ENCODE results near the gene CSNK2B.
A peak's percentile ranks its signal among the peaks of the same experiment; 100 is the strongest.

The CSNK2B gene

GRCh38 chr6:31666337-31666965 lies 571 bp downstream of the CSNK2B start:
- in situ Hi-C loops (cut with HindIII; ENCODE audit: low pct_ligation_motif_present, low sequenced_read_pairs), result no loop called here

GRCh38 chr6:31669676-31670075 lies 3.8 kb downstream of the CSNK2B start, which contains the start of gene LY6G5B:
Gene LY6G5B (plus strand): TSS chr6:31669976. CDS start chr6:31670951, 975 bp downstream.
- Histone ChIP-seq H3K36me3 (replicated peaks) (peaks cover 72% of the 10 kb centered on the region), H3K27me3 (replicated peaks) (no peaks in the 10 kb centered on the region), H3K27ac (no peak within 1 kb of the TSS), H3K4me3 (ENCODE audit: low read depth, low read length) (no peak within 1 kb of the TSS)
- TF ChIP-seq CTCF (IDR thresholded peaks at IDR 0.05; ENCODE audit: low read depth, low read length, missing control alignments), result no peak
- in situ Hi-C loops (cut with HindIII; ENCODE audit: low pct_ligation_motif_present, low sequenced_read_pairs), result no loop called here
- no peak for DNase-seq

More at GRCh38 chr6:31666337-31666965, 571 bp downstream of the CSNK2B start:
- H3K36me3 ChIP-seq (replicated peaks), result peaks cover 58% of the 10 kb centered on the region
- TF ChIP-seq CTCF (IDR thresholded peaks at IDR 0.05; ENCODE audit: low read depth, low read length, missing control alignments), result no peak
- no peak for DNase-seq
- H3K27ac ChIP-seq, result peak overlapping the region; percentile 72
- H3K4me3 ChIP-seq (ENCODE audit: low read depth, low read length), result peak overlapping the region; percentile 77
- no peaks in the 10 kb centered on the region for H3K27me3 ChIP-seq (replicated peaks)

GRCh38 chr6:31676322-31676903 lies 10.5 kb downstream of the CSNK2B start:
- no peak for DNase-seq
- H3K27me3 ChIP-seq (replicated peaks), result no peaks in the 10 kb centered on the region
- in situ Hi-C loops (cut with HindIII; ENCODE audit: low pct_ligation_motif_present, low sequenced_read_pairs), result no loop called here
- H3K36me3 ChIP-seq (replicated peaks), result peaks cover 20% of the 10 kb centered on the region
- H3K27ac ChIP-seq, result no peak overlapping the region
- H3K4me3 ChIP-seq (ENCODE audit: low read depth, low read length), result no peak overlapping the region
- TF ChIP-seq CTCF (IDR thresholded peaks at IDR 0.05; ENCODE audit: low read depth, low read length, missing control alignments), result no peak

GRCh38 chr6:31676904-31677303 lies 11.0 kb downstream of the CSNK2B start:
- Histone ChIP-seq H3K27me3 (replicated peaks) (no peaks in the 10 kb centered on the region), H3K36me3 (replicated peaks) (peaks cover 16% of the 10 kb centered on the region), H3K27ac (no peak overlapping the region), H3K4me3 (ENCODE audit: low read depth, low read length) (no peak overlapping the region)
- TF ChIP-seq CTCF (IDR thresholded peaks at IDR 0.05; ENCODE audit: low read depth, low read length, missing control alignments), result no peak
- in situ Hi-C loops (cut with HindIII; ENCODE audit: low pct_ligation_motif_present, low sequenced_read_pairs), result no loop called here
- no peak for DNase-seq

- Histone ChIP-seq H3K27me3 (replicated peaks) (no peaks in the 10 kb centered on the region), H3K27ac (no peak overlapping the region), H3K4me3 (ENCODE audit: low read depth, low read length) (no peak overlapping the region), H3K36me3 (replicated peaks) (peaks cover 5% of the 10 kb centered on the region)
- in situ Hi-C loops (cut with HindIII; ENCODE audit: low pct_ligation_motif_present, low sequenced_read_pairs), result no loop called here
- no peak for TF ChIP-seq CTCF (IDR thresholded peaks at IDR 0.05; ENCODE audit: low read depth, low read length, missing control alignments)
- DNase-seq, result no peak
Measured at GRCh38 chr6:31677955-31678354, 12.1 kb downstream of the CSNK2B start.

All from brain microvascular endothelial cell (primary cell).